Endothelial cell of umbilical vein (primary cell): ENCODE measurements around the gene TCF25. TPM values are rescaled to one million over a fixed set of nuclear protein-coding genes. Genes with fewer than 3 reads are reported as not detected.

Experiments
- BruUV-seq: library from RNA; stranded (reverse); fragments of 400-500 nt; replicated peaks from 2 replicates; lab custom pipeline; 2021; lab: Mats Ljungman, UMichigan
- CTCF ChIA-PET: fragments of 300-600, 350-600 bp; sonication (Branson Sonifier 250); formaldehyde crosslinking; loops from one replicate; lab custom pipeline; 2021; ENCODE audit warnings: antibody characterized with exemption, inconsistent platforms; lab: Charles Lee
- POLR2A ChIA-PET: fragments of 300-600, 350-600 bp; sonication (Branson Sonifier 250); formaldehyde crosslinking; loops from one replicate; lab custom pipeline; 2021; ENCODE audit warnings: antibody characterized with exemption, inconsistent platforms; lab: Charles Lee
- DNase-seq: peaks from one replicate; pipeline ENCODE4 v3.0.0-alpha.2; 2011; ENCODE audit warnings: low read depth, low spot score
- FAIRE-seq: peaks from 2 replicates; lab custom pipeline; 2011; peaks lifted over from hg19 to GRCh38; lab: Jason Lieb, UNC
- H2AFZ ChIP-seq: 2 replicates; pipeline ENCODE4 v1.6.0; 2012; ENCODE audit warnings: low read depth, low read length, control low read depth, inconsistent platforms
- H3K27ac ChIP-seq: 2 replicates; pipeline ENCODE4 v1.5.1; 2011; ENCODE audit warnings: low read depth, mild to moderate bottlenecking, control low read depth, low read length, moderate library complexity; ENCODE audit not compliant: insufficient read depth
- H3K27me3 ChIP-seq, 2 experiments: 2 replicates each; pipeline versions ENCODE4 v1.6.0 to v1.6.1; 2011; ENCODE audit warnings: low read length in 2 of 2, mixed read lengths in 1 of 2; ENCODE audit not compliant: control insufficient read depth in 2 of 2, insufficient read depth in 2 of 2
- H3K36me3 ChIP-seq, 2 experiments: 2 replicates in 1 of 2; 3 replicates in 1 of 2; pipeline ENCODE4 v1.5.1; 2011; ENCODE audit warnings: low read length in 2 of 2, mild to moderate bottlenecking in 1 of 2, moderate library complexity in 1 of 2; ENCODE audit not compliant: control insufficient read depth in 2 of 2, insufficient read depth in 2 of 2; ENCODE audit errors: extremely low read depth in 1 of 2
- H3K4me1 ChIP-seq: 3 replicates; pipeline ENCODE4 v1.5.1; 2011; ENCODE audit warnings: mild to moderate bottlenecking, low read length; ENCODE audit not compliant: control insufficient read depth, insufficient read depth; ENCODE audit errors: extremely low read depth
- H3K4me2 ChIP-seq: 2 replicates; pipeline ENCODE4 v1.6.1; 2011; ENCODE audit warnings: low read length, control low read depth, mixed read lengths; ENCODE audit not compliant: insufficient read depth
- H3K4me3 ChIP-seq, 3 experiments: fragments of 200-600 bp in 1 of 3; sonication (generic), shearing (Covaris generic) in 1 of 3; replicated peaks in 1 of 3; 2 replicates each; pipeline ENCODE4 v1.5.1; 2011 to 2016; ENCODE audit warnings: control low read depth in 3 of 3, low read length in 3 of 3, mild to moderate bottlenecking in 2 of 3, inconsistent platforms in 1 of 3, low read depth in 1 of 3, moderate library complexity in 1 of 3; ENCODE audit not compliant: insufficient read depth in 1 of 3
- H3K79me2 ChIP-seq: 2 replicates; pipeline ENCODE4 v1.6.0; 2012; ENCODE audit warnings: low read length, inconsistent platforms; ENCODE audit not compliant: control insufficient read depth, insufficient read depth
- H3K9ac ChIP-seq: replicated peaks from 2 replicates; pipeline ENCODE3; 2011; ENCODE audit warnings: low read length, control low read depth; ENCODE audit not compliant: insufficient read depth; ENCODE audit errors: extremely low read depth
- H3K9me1 ChIP-seq: replicated peaks from 3 replicates; pipeline ENCODE4 v1.6.0; 2011; ENCODE audit warnings: mild to moderate bottlenecking, low read length; ENCODE audit not compliant: control insufficient read depth, insufficient read depth; ENCODE audit errors: extremely low read depth
- H3K9me3 ChIP-seq: replicated peaks from 2 replicates; pipeline ENCODE4 v1.5.1; 2012; ENCODE audit warnings: low read length, inconsistent platforms; ENCODE audit not compliant: control insufficient read depth, insufficient read depth
- H4K20me1 ChIP-seq: replicated peaks from 2 replicates; pipeline ENCODE3; 2011; ENCODE audit warnings: mild to moderate bottlenecking, low read length; ENCODE audit not compliant: control insufficient read depth, insufficient read depth; ENCODE audit errors: extremely low read depth
- CTCF ChIP-seq, 2 donors: IDR thresholded peaks; 1 replicate in 1 of 2; 2 replicates in 1 of 2; pipeline ENCODE4 v1.5.1; 2011; ENCODE audit warnings: low read length in 2 of 2, mild to moderate bottlenecking in 2 of 2, moderate library complexity in 2 of 2, control low read depth in 1 of 2, inconsistent platforms in 1 of 2, low read depth in 1 of 2; ENCODE audit not compliant: insufficient read depth in 1 of 2; ENCODE audit errors: extremely low read depth in 1 of 2
- EZH2 ChIP-seq: IDR thresholded peaks from 2 replicates; pipeline ENCODE4 v1.6.1; 2012; ENCODE audit warnings: borderline replicate concordance, low read depth, mild to moderate bottlenecking, moderate library complexity, low read length, inconsistent platforms; ENCODE audit not compliant: severe bottlenecking
- FOS ChIP-seq: IDR thresholded peaks from 2 replicates; pipeline ENCODE4 v1.6.1; 2011; ENCODE audit warnings: mild to moderate bottlenecking, low read length, moderate library complexity, borderline replicate concordance; ENCODE audit not compliant: insufficient read depth
- GATA2 ChIP-seq: IDR thresholded peaks from 2 replicates; pipeline ENCODE4 v1.7.0; 2011; ENCODE audit warnings: low read depth, mild to moderate bottlenecking, moderate library complexity, mixed read lengths, low read length; ENCODE audit not compliant: insufficient read length, insufficient read depth
- JUN ChIP-seq: IDR thresholded peaks from 2 replicates; pipeline ENCODE4 v1.6.1; 2011; ENCODE audit warnings: borderline replicate concordance, low read depth; ENCODE audit not compliant: insufficient read length, insufficient read depth
- MAX ChIP-seq: IDR thresholded peaks from 2 replicates; pipeline ENCODE4 v1.6.1; 2011; ENCODE audit not compliant: insufficient read depth, insufficient read length
- MYC ChIP-seq: IDR thresholded peaks from one replicate; pipeline ENCODE4 v1.6.1; 2011; ENCODE audit warnings: mild to moderate bottlenecking, low read depth, low read length
- POLR2A ChIP-seq: IDR thresholded peaks from 2 replicates; pipeline ENCODE4 v1.6.1; 2012; ENCODE audit warnings: low read depth, mild to moderate bottlenecking, control low read depth, low read length
- POLR2AphosphoS5 ChIP-seq: IDR thresholded peaks from 2 replicates; pipeline ENCODE4 v1.6.1; 2012; ENCODE audit warnings: low read depth, mild to moderate bottlenecking, control low read depth, low read length, moderate library complexity; ENCODE audit not compliant: insufficient read depth
- dilution Hi-C: fragments of 300-500 bp; cut with MboI; formaldehyde crosslinking; loops from one replicate; pipeline ENCODE4 v1.15.0; 2019; ENCODE audit warnings: low sequenced_read_pairs; ENCODE audit not compliant: extremely low pct_ligation_motif_present
- intact Hi-C: fragments of 100-400 bp; cut with micrococcal nuclease; formaldehyde crosslinking; loops from one replicate; pipeline ENCODE4 v1.10.0; 2022
- polyA plus RNA-seq, 4 experiments: library from polyadenylated mRNA; depleted of rRNA in 3 of 4; stranded (reverse) in 3 of 4; unstranded in 1 of 4; fragments of >200 nt; gene quantifications; 2 replicates each; pipeline versions ENCODE4 v1.2.1 to v1.2.3, GENCODE V29; 2011 to 2012; ENCODE audit warnings: missing spikeins in 1 of 4
- total RNA-seq: library from RNA; stranded (reverse); gene quantifications from 2 replicates; pipeline ENCODE4 v1.2.3, GENCODE V29; 2021

The TCF25 gene
- total and polyA plus RNA-seq, 2 donors (not counting 3 experiments of a cell fraction or from before 2014, with no cell fraction given): 193 to 234 TPM

DNA sequence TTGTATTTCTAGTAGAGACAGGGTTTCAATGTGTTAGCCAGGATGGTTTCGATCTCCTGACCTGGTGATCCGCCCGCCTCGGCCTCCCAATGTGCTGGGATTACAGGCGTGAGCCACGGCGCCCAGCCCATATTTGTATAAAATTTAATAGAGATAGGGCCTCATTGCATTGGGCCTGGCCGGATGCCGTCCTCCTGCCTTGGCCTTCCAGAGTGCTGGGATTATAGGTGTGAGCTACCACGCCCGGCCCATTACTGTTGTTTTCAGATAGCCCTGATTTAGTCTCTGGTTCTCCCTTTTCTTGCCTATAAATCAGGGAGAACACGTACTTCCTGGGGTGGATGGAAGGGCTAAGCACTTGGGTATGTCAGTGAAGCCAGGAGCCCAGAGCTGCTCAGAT lies 78.7 kb downstream of the TCF25 start:
- no peaks in the 10 kb centered on the region for H3K27me3 ChIP-seq
- peaks cover 0 to 11% of the 10 kb centered on the region in 2 experiments for H3K36me3 ChIP-seq
- intact Hi-C loops: no loop called here
- DNase-seq (no peak), FAIRE-seq (no peak)
- H3K79me2 ChIP-seq: peaks cover 17% of the 10 kb centered on the region
- ChIA-PET CTCF (interaction anchor here (1.0 kb wide), 1 partner anchor 12 kb away, joined by 3 read pairs; no protein-coding TSS in a partner anchor), POLR2A (no interaction called here)
- H3K4me1 ChIP-seq: peaks cover 4% of the 10 kb centered on the region
- TF ChIP-seq MYC: no peak
- no peak for TF ChIP-seq CTCF (IDR thresholded peaks at IDR 0.05; ENCODE audit: extremely low read depth in 1 of 2, insufficient read depth in 1 of 2, low read depth in 1 of 2, low read length in 2 of 2)
- no peak for TF ChIP-seq MAX
- TF ChIP-seq JUN: no peak
- TF ChIP-seq EZH2: no peak
- no peak for TF ChIP-seq GATA2
- no peak for TF ChIP-seq FOS
- TF ChIP-seq POLR2A: no peak
- no peak for TF ChIP-seq POLR2AphosphoS5
- no peak overlapping the region for H3K4me2 ChIP-seq
- H3K4me3 ChIP-seq: no peak overlapping the region
- H4K20me1 ChIP-seq: no peaks in the 10 kb centered on the region
- no peak overlapping the region for H3K9ac ChIP-seq
- H3K9me3 ChIP-seq: no peaks in the 10 kb centered on the region
- H3K27ac ChIP-seq: no peak overlapping the region
- H2AFZ ChIP-seq: no peak overlapping the region
- BruUV-seq: no TSS peak
- dilution Hi-C loops: no loop called here
- no peaks in the 10 kb centered on the region for H3K9me1 ChIP-seq
